PC-3 (cell line): Measurements from ENCODE around the gene STK11.

Experiments
- EZH2 ChIP-seq: fragments of 300-600 bp; sonication (generic); IDR thresholded peaks from one replicate; pipeline ENCODE4 v1.6.1; 2017; ENCODE audit warnings: antibody characterized with exemption, mild to moderate bottlenecking, low read length; ENCODE audit not compliant: unreplicated experiment
- TF ChIP-seq, protein P1 (sequence below): fragments of 300-600 bp; sonication (generic); conservative IDR thresholded peaks from 2 replicates; pipeline ENCODE4 v1.5.1; 2017; ENCODE audit warnings: antibody characterized with exemption, low read depth, mild to moderate bottlenecking, low read length

DNA sequence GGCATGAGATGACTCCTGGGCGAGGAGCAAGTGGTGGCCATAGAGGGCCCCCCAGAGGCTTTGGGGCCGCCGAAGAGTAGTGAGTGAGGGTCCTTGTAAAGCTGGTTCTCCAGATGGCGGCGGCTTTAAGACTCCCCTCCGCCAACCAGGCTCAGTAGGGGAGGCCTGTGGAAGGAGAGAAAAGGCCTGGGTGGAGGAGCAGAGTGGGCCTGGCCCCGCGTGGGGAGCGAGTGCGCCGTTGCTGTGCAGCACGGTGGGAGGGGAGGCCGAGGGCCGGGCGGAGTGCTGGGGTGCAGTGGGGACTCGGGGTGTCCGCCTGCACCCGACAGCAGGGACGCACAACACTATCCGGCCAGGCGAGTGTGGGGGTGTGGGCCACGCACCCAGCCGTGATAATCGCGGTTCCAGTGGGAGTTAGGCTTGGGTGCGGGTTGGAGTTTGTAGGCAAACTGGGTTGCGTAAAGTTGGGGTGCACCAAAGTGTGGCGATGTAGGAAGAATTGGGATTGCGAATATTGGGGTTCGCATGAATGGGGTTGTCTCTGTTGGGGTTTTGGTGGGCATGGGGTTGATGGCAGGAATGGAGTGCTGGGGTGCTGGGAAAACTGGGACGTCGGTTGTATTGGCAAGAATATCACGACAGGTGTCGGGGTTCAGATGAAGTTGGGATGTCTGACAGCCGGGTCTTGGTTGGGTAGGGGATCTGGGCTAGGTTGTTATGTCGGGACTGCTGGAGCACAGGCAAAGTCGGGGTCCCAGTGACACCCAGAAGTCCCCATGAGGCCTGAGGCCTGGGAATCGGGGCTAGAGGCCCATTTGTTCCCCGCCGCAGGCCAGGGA is 62.9 kb downstream of the STK11 start:
- TF ChIP-seq, protein P1, sequence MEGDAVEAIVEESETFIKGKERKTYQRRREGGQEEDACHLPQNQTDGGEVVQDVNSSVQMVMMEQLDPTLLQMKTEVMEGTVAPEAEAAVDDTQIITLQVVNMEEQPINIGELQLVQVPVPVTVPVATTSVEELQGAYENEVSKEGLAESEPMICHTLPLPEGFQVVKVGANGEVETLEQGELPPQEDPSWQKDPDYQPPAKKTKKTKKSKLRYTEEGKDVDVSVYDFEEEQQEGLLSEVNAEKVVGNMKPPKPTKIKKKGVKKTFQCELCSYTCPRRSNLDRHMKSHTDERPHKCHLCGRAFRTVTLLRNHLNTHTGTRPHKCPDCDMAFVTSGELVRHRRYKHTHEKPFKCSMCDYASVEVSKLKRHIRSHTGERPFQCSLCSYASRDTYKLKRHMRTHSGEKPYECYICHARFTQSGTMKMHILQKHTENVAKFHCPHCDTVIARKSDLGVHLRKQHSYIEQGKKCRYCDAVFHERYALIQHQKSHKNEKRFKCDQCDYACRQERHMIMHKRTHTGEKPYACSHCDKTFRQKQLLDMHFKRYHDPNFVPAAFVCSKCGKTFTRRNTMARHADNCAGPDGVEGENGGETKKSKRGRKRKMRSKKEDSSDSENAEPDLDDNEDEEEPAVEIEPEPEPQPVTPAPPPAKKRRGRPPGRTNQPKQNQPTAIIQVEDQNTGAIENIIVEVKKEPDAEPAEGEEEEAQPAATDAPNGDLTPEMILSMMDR = no peak
- TF ChIP-seq EZH2 = no peak
